Fibroblast of lung (primary cell): Measurements from ENCODE around the gene IL22RA2.

Source experiments
- CTCF ChIP-seq, 2 donors: IDR thresholded peaks in 1 of 2; conservative IDR thresholded peaks in 1 of 2; 1 replicate in 1 of 2; 2 replicates in 1 of 2; pipeline ENCODE4 v1.5.1; 2011 to 2012; ENCODE audit warnings: low read length in 2 of 2, control low read depth in 1 of 2, inconsistent platforms in 1 of 2, low read depth in 1 of 2, mild to moderate bottlenecking in 1 of 2
- EZH2 ChIP-seq: IDR thresholded peaks from 2 replicates; pipeline ENCODE4 v1.5.1; 2012; ENCODE audit warnings: low read length, control low read depth, mild to moderate bottlenecking; ENCODE audit errors: missing control alignments

DNA sequence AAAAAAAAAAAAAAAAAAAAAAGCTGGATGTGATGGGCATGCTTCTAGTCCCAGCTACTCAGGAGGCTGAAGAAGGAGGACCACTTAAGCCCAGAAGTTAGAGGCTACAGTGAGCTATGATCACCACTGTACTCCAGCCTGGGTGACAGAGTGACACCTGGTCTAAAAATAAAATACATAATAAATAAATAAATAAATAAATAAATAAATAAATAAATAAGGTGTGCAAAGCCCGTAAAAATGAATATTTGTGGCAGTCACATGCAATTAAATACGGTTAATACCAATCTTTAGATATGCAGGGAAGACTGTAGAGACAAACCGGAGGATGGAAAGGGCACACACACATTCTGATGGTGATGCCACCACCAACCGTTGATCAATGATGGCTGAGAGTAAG is 26.2 kb downstream of the IL22RA2 start:
- TF ChIP-seq CTCF (conservative IDR thresholded peaks at IDR 0.05 in 1 of 2, IDR thresholded peaks at IDR 0.05 in 1 of 2; ENCODE audit: low read depth in 1 of 2, low read length in 2 of 2) (no peak), EZH2 (no peak)
